ENCODE measurements around the gene PTPRN2. TPM values are rescaled to one million over a fixed set of nuclear protein-coding genes. Genes with fewer than 3 reads are reported as not detected.

The PTPRN2 gene
- polyA plus RNA-seq, 1 of the 3 experiments (the other 2 are of a cell fraction) = 4.0 TPM

DNA sequence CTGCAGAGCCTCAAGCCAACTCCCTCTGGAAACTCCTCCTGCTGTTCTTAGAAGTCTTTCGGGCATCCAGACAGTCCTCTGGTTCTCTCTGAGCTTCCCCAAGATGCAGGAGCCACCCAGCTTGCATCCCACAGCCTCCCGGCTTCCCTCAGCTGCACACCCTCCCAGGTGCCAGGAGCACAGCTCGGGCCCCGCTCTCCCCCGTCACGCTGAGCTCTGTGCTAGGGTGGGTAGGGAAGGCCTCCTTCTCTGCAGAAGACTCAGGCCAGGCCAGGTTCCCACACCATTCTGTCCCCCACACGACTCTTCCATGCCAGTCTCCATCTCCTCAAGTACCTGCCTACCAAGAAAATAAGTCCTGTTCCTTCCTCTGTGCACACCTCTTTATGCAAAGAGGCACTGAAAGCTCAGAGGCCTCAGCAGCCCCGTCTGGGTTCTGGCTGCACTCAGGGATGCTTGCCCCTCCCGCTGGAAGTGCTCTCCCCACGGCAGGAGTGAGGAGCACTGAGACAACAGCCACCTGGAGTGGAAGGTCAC lies 537.1 kb downstream of the PTPRN2 start:
- Histone ChIP-seq H3K27ac (ENCODE audit: low read depth in 2 of 2, low read length in 1 of 2) (peak overlapping the region in 1 of 2 experiments; percentile 8; a peak in 1 of 4 replicates), H3K27me3 (ENCODE audit: insufficient read depth) (no peaks in the 10 kb centered on the region), H3K4me3 (ENCODE audit: low read depth in 2 of 2, low read length in 1 of 2) (no peak overlapping the region), H3K79me2 (ENCODE audit: insufficient read depth) (no peaks in the 10 kb centered on the region), H3K4me1 (ENCODE audit: control insufficient read depth in 1 of 2, insufficient read depth in 2 of 2, low read depth in 1 of 2, low read length in 1 of 2) (peaks cover 0 to 23% of the 10 kb centered on the region in 2 experiments; a peak in 1 of 4 replicates), H2AFZ (ENCODE audit: low read depth) (no peak overlapping the region), H3K9ac (no peak overlapping the region), H3K9me3 (peaks cover 6% of the 10 kb centered on the region; the same call in 1 of the 2 replicates), H3K9me2 (no peaks in the 10 kb centered on the region), H3K4me2 (no peak overlapping the region), H3F3A (replicated peaks; ENCODE audit: insufficient read depth) (no peaks in the 10 kb centered on the region), H3K36me3 (replicated peaks in 1 of 2; ENCODE audit: control insufficient read depth in 1 of 2, insufficient read depth in 2 of 2, low read length in 1 of 2) (no peaks in the 10 kb centered on the region), H4K20me1 (ENCODE audit: insufficient read depth) (no peaks in the 10 kb centered on the region)
- ChIA-PET CTCF (interaction anchor here (1.1 to 1.6 kb wide), 2 partner anchors 39 to 304 kb away, joined by 3 to 11 read pairs; no protein-coding TSS in a partner anchor), POLR2A (no interaction called here)
- TF ChIP-seq SIN3A (IDR thresholded peaks at IDR 0.05; ENCODE audit: borderline replicate concordance, low read depth, low read length) (no peak), RFX5 (IDR thresholded peaks at IDR 0.05; ENCODE audit: low read length) (no peak), YY1 (IDR thresholded peaks at IDR 0.05; ENCODE audit: low read depth) (no peak), NRF1 (IDR thresholded peaks at IDR 0.05; ENCODE audit: low read depth, low read length) (no peak), EP300 (IDR thresholded peaks at IDR 0.05; ENCODE audit: borderline replicate concordance in 1 of 2, low read depth in 1 of 2, low read length in 1 of 2) (no peak), FOSL2 (IDR thresholded peaks at IDR 0.05; ENCODE audit: borderline replicate concordance, low read depth) (no peak), GATA2 (CRISPR knock-in tag; IDR thresholded peaks at IDR 0.05) (no peak), TEAD4 (IDR thresholded peaks at IDR 0.05; ENCODE audit: borderline replicate concordance, insufficient read depth) (no peak), GABPA (IDR thresholded peaks at IDR 0.05; ENCODE audit: low read depth) (no peak), TAF1 (IDR thresholded peaks at IDR 0.05; ENCODE audit: borderline replicate concordance, low read depth, low read length) (no peak), MXI1 (IDR thresholded peaks at IDR 0.05; ENCODE audit: low read depth, low read length) (no peak), FOXJ3 (CRISPR knock-in tag; IDR thresholded peaks at IDR 0.05) (no peak)
- TF ChIP-seq, protein P1, sequence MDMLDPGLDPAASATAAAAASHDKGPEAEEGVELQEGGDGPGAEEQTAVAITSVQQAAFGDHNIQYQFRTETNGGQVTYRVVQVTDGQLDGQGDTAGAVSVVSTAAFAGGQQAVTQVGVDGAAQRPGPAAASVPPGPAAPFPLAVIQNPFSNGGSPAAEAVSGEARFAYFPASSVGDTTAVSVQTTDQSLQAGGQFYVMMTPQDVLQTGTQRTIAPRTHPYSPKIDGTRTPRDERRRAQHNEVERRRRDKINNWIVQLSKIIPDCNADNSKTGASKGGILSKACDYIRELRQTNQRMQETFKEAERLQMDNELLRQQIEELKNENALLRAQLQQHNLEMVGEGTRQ (IDR thresholded peaks at IDR 0.05; ENCODE audit: borderline replicate concordance, low read depth, low read length) = no peak
- TF ChIP-seq, protein P2, sequence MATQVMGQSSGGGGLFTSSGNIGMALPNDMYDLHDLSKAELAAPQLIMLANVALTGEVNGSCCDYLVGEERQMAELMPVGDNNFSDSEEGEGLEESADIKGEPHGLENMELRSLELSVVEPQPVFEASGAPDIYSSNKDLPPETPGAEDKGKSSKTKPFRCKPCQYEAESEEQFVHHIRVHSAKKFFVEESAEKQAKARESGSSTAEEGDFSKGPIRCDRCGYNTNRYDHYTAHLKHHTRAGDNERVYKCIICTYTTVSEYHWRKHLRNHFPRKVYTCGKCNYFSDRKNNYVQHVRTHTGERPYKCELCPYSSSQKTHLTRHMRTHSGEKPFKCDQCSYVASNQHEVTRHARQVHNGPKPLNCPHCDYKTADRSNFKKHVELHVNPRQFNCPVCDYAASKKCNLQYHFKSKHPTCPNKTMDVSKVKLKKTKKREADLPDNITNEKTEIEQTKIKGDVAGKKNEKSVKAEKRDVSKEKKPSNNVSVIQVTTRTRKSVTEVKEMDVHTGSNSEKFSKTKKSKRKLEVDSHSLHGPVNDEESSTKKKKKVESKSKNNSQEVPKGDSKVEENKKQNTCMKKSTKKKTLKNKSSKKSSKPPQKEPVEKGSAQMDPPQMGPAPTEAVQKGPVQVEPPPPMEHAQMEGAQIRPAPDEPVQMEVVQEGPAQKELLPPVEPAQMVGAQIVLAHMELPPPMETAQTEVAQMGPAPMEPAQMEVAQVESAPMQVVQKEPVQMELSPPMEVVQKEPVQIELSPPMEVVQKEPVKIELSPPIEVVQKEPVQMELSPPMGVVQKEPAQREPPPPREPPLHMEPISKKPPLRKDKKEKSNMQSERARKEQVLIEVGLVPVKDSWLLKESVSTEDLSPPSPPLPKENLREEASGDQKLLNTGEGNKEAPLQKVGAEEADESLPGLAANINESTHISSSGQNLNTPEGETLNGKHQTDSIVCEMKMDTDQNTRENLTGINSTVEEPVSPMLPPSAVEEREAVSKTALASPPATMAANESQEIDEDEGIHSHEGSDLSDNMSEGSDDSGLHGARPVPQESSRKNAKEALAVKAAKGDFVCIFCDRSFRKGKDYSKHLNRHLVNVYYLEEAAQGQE (IDR thresholded peaks at IDR 0.05; ENCODE audit: low read depth, low read length) = no peak
- TF ChIP-seq, protein P3, sequence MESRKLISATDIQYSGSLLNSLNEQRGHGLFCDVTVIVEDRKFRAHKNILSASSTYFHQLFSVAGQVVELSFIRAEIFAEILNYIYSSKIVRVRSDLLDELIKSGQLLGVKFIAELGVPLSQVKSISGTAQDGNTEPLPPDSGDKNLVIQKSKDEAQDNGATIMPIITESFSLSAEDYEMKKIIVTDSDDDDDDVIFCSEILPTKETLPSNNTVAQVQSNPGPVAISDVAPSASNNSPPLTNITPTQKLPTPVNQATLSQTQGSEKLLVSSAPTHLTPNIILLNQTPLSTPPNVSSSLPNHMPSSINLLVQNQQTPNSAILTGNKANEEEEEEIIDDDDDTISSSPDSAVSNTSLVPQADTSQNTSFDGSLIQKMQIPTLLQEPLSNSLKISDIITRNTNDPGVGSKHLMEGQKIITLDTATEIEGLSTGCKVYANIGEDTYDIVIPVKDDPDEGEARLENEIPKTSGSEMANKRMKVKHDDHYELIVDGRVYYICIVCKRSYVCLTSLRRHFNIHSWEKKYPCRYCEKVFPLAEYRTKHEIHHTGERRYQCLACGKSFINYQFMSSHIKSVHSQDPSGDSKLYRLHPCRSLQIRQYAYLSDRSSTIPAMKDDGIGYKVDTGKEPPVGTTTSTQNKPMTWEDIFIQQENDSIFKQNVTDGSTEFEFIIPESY (IDR thresholded peaks at IDR 0.05; ENCODE audit: borderline replicate concordance, low read depth) = no peak
- DNase-seq = no peak
- WGBS (ENCODE audit: low lambda C conversion rate) = 28% methylated on average over 10 of the region's 10 CpGs
